Measurements from ENCODE around the gene C1QTNF4. TPM values are rescaled to one million over a fixed set of nuclear protein-coding genes. Genes with fewer than 3 reads are reported as not detected.

The C1QTNF4 gene
- total RNA-seq, 1 experiment from 2014 or later: 0.75 TPM

DNA sequence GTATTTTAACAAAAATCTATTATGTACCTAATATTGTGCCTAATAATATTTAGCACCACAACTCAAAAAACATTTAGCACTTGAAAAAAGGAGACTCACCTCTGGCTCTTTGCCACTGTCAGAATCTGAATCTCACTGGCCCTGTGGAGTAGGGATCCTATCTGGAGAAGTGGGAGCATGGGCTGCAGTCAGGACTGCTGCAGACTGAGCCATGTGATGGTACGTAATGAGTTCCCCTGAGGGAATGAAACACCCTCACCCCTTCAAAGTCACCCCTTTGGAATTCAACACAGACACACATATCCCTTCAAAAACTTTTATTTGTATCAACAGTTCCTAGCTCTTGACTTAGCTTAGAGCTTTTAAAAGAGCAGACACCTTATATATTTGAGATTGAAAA lies 22.3 kb downstream of the C1QTNF4 start:
- Mint-ChIP-seq H3K27me3 (ENCODE audit: insufficient read depth, unreplicated experiment) (no peaks in the 10 kb centered on the region), H3K36me3 (ENCODE audit: insufficient read depth, unreplicated experiment) (peaks cover 70% of the 10 kb centered on the region), H3K9me3 (ENCODE audit: unreplicated experiment) (no peaks in the 10 kb centered on the region), H3K4me3 (ENCODE audit: unreplicated experiment) (no peak overlapping the region), H3K4me1 (ENCODE audit: low read depth, unreplicated experiment) (no peaks in the 10 kb centered on the region), H3K27ac (ENCODE audit: unreplicated experiment) (no peak overlapping the region)
- Histone ChIP-seq H3K4me3 (ENCODE audit: low read depth, low read length) (no peak overlapping the region), H3K36me3 (ENCODE audit: control insufficient read depth, insufficient read depth, low read length) (peaks cover 2% of the 10 kb centered on the region), H3K27me3 (replicated peaks; ENCODE audit: control insufficient read depth, insufficient read depth, low read length) (no peaks in the 10 kb centered on the region), H3K9me3 (no peaks in the 10 kb centered on the region), H3K4me1 (no peaks in the 10 kb centered on the region)
- ChIA-PET POLR2A (interaction anchor here (0.6 kb wide), 1 partner anchor 110 kb away, joined by 3 read pairs; no protein-coding TSS in a partner anchor), CTCF (no interaction called here)
- intact Hi-C loops (cut with micrococcal nuclease; ENCODE audit: unreplicated experiment): no loop called here
- DNase-seq: no peak
- BruUV-seq (replicated peaks): no TSS peak
- TF ChIP-seq, protein P1, sequence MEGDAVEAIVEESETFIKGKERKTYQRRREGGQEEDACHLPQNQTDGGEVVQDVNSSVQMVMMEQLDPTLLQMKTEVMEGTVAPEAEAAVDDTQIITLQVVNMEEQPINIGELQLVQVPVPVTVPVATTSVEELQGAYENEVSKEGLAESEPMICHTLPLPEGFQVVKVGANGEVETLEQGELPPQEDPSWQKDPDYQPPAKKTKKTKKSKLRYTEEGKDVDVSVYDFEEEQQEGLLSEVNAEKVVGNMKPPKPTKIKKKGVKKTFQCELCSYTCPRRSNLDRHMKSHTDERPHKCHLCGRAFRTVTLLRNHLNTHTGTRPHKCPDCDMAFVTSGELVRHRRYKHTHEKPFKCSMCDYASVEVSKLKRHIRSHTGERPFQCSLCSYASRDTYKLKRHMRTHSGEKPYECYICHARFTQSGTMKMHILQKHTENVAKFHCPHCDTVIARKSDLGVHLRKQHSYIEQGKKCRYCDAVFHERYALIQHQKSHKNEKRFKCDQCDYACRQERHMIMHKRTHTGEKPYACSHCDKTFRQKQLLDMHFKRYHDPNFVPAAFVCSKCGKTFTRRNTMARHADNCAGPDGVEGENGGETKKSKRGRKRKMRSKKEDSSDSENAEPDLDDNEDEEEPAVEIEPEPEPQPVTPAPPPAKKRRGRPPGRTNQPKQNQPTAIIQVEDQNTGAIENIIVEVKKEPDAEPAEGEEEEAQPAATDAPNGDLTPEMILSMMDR (IDR thresholded peaks at IDR 0.05; ENCODE audit: insufficient read depth in 1 of 2, low read depth in 1 of 2, low read length in 1 of 2, severe bottlenecking in 1 of 2, unreplicated experiment in 1 of 2): no peak

GRCh38 chr11:47571357-47571729 lies 22.9 kb downstream of the C1QTNF4 start:
- Histone ChIP-seq H3K27me3 (replicated peaks; ENCODE audit: control insufficient read depth, insufficient read depth, low read length) (no peaks in the 10 kb centered on the region), H3K4me3 (ENCODE audit: low read depth, low read length) (no peak overlapping the region), H3K4me1 (no peaks in the 10 kb centered on the region), H3K9me3 (no peaks in the 10 kb centered on the region), H3K36me3 (ENCODE audit: control insufficient read depth, insufficient read depth, low read length) (peaks cover 2% of the 10 kb centered on the region)
- no peak overlapping the region for H3K27ac Mint-ChIP-seq (ENCODE audit: unreplicated experiment)
- intact Hi-C loops (cut with micrococcal nuclease; ENCODE audit: unreplicated experiment): no loop called here
- no peak for DNase-seq
- no peaks in the 10 kb centered on the region for H3K4me1 Mint-ChIP-seq (ENCODE audit: low read depth, unreplicated experiment)
- BruUV-seq (replicated peaks): no TSS peak
- no peaks in the 10 kb centered on the region for H3K27me3 Mint-ChIP-seq (ENCODE audit: insufficient read depth, unreplicated experiment)
- H3K4me3 Mint-ChIP-seq (ENCODE audit: unreplicated experiment): no peak overlapping the region
- ChIA-PET CTCF (no interaction called here), POLR2A (interaction anchor here (0.6 kb wide), 1 partner anchor 110 kb away, joined by 3 read pairs; no protein-coding TSS in a partner anchor)
- TF ChIP-seq, protein P1 (IDR thresholded peaks at IDR 0.05; ENCODE audit: insufficient read depth in 1 of 2, low read depth in 1 of 2, low read length in 1 of 2, severe bottlenecking in 1 of 2, unreplicated experiment in 1 of 2): no peak
- no peaks in the 10 kb centered on the region for H3K9me3 Mint-ChIP-seq (ENCODE audit: unreplicated experiment)
- H3K36me3 Mint-ChIP-seq (ENCODE audit: insufficient read depth, unreplicated experiment): peaks cover 64% of the 10 kb centered on the region

DNA sequence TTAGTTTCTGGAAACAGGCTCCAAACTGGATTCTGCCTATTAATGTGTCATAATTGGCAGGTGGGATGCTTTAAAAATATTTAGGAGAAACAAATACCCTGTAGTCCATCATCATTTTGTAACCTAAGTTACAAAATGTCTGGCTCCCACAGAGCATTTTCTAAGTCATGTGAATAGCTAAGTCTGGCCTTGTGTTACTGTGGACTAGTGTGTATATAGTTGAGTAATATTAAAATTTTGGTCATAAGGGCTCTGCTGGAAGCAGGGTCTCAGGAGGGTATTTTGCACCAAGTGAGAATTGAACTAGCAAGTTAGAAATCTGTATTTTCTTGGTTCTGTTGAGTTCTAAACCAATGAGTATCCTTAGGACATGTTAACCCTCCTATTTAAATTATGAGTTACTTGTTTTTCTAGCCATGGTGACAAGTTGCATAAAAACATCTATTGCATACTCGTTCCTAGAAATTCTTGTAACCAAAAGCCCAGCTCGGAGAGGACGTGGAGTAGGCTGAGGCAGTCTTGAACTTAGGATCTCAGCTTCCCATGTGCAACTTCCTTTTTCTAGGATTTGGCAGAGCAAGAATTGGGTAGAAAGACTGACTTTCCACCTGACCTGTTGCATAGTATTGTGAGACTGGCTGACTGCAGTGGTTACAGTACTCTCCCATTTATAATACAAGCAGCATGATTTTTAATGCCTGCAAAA lies 23.4 kb downstream of the C1QTNF4 start:
- Histone ChIP-seq H3K4me3 (ENCODE audit: low read depth, low read length) (no peak overlapping the region), H3K27me3 (replicated peaks; ENCODE audit: control insufficient read depth, insufficient read depth, low read length) (no peaks in the 10 kb centered on the region), H3K36me3 (ENCODE audit: control insufficient read depth, insufficient read depth, low read length) (peaks cover 2% of the 10 kb centered on the region), H3K9me3 (no peaks in the 10 kb centered on the region), H3K4me1 (no peaks in the 10 kb centered on the region)
- TF ChIP-seq, protein P1 (IDR thresholded peaks at IDR 0.05; ENCODE audit: insufficient read depth in 1 of 2, low read depth in 1 of 2, low read length in 1 of 2, severe bottlenecking in 1 of 2, unreplicated experiment in 1 of 2): no peak
- POLR2A ChIA-PET: no interaction called here
- no peaks in the 10 kb centered on the region for H3K4me1 Mint-ChIP-seq (ENCODE audit: low read depth, unreplicated experiment)
- H3K36me3 Mint-ChIP-seq (ENCODE audit: insufficient read depth, unreplicated experiment): peaks cover 64% of the 10 kb centered on the region
- DNase-seq: no peak
- CTCF ChIA-PET: no interaction called here
- H3K4me3 Mint-ChIP-seq (ENCODE audit: unreplicated experiment): no peak overlapping the region
- no peaks in the 10 kb centered on the region for H3K9me3 Mint-ChIP-seq (ENCODE audit: unreplicated experiment)
- intact Hi-C loops (cut with micrococcal nuclease; ENCODE audit: unreplicated experiment): no loop called here
- H3K27me3 Mint-ChIP-seq (ENCODE audit: insufficient read depth, unreplicated experiment): no peaks in the 10 kb centered on the region
- BruUV-seq (replicated peaks): no TSS peak
- no peak overlapping the region for H3K27ac Mint-ChIP-seq (ENCODE audit: unreplicated experiment)
